ENCODE data around the gene WNT8A. TPM values are rescaled to one million over a fixed set of nuclear protein-coding genes. Genes with fewer than 3 reads are reported as not detected.

The WNT8A gene
- total RNA-seq, 2 donors from 2014 or later, result not detected

- intact Hi-C loops (cut with DNase I, micrococcal nuclease), result no loop called here
- no peak for ATAC-seq
- no peak for DNase-seq
These were observed 31.4 kb downstream of the WNT8A start for GRCh38 chr5:138115254-138115653.

- intact Hi-C loops (cut with DNase I, micrococcal nuclease), result no loop called here
- no peak for DNase-seq
These were observed 44.5 kb downstream of the WNT8A start for GRCh38 chr5:138128334-138128733.

GRCh38 chr5:138129347-138129746 lies 45.5 kb downstream of the WNT8A start:
- DNase-seq, result no peak
- no peak for ATAC-seq

More at GRCh38 chr5:138128334-138128733, 44.5 kb downstream of the WNT8A start:
- ATAC-seq, result no peak

GRCh38 chr5:138132543-138132942 lies 48.7 kb downstream of the WNT8A start:
- intact Hi-C loops (cut with DNase I, micrococcal nuclease), result loop anchor here (5.0 kb wide), 3 partner anchors 55 to 355 kb away; no protein-coding TSS in a partner anchor

More at GRCh38 chr5:138129347-138129746, 45.5 kb downstream of the WNT8A start:
- intact Hi-C loops (cut with DNase I, micrococcal nuclease), result no loop called here

GRCh38 chr5:138138949-138139780 lies 55.3 kb downstream of the WNT8A start, which contains the start of gene NME5:
TSS of gene NME5 (minus strand) at chr5:138139428. CDS start at chr5:138138780, 648 bp downstream.
- DNase-seq, result peak; percentile 57 to 58
- intact Hi-C loops (cut with DNase I, micrococcal nuclease), result no loop called here
- peak; percentile 84 for ATAC-seq

More at GRCh38 chr5:138132543-138132942, 48.7 kb downstream of the WNT8A start:
- ATAC-seq (no peak), DNase-seq (no peak)

GRCh38 chr5:138139781-138140090 lies 55.9 kb downstream of the WNT8A start:
- DNase-seq, result no peak
- intact Hi-C loops (cut with DNase I, micrococcal nuclease), result no loop called here
- ATAC-seq, result no peak

- ATAC-seq, result no peak
- intact Hi-C loops (cut with DNase I, micrococcal nuclease), result no loop called here
- no peak for DNase-seq
These were observed 56.4 kb downstream of the WNT8A start for GRCh38 chr5:138140268-138140667.

Other genes starting within 250 kb of the WNT8A start
- gene MYOT, start 216.2 kb upstream of the WNT8A start, total RNA-seq, result 1 to 10 TPM; 2.9 to 3.2 TPM
- not detected for gene PKD2L2, start 194.6 kb upstream of the WNT8A start, total RNA-seq
- 10 to 100 TPM; 20.8 to 24.2 TPM for gene FAM13B, start 51.0 kb upstream of the WNT8A start, total RNA-seq
- gene NME5, start 55.4 kb downstream of the WNT8A start, total RNA-seq, result 1 to 10 TPM in 1 of 2 donors, under 1 TPM in 1; 0.75 to 1.0 TPM
- 10 to 100 TPM; 29.6 to 33.8 TPM for gene BRD8, start 94.6 kb downstream of the WNT8A start, total RNA-seq
- 1 to 10 TPM; 4.0 to 6.5 TPM for gene KIF20A, start 95.1 kb downstream of the WNT8A start, total RNA-seq
- gene CDC23, start 129.3 kb downstream of the WNT8A start, total RNA-seq, result 10 to 100 TPM; 13.9 to 14.9 TPM
- gene GFRA3, start 190.6 kb downstream of the WNT8A start, total RNA-seq, result 1 to 10 TPM in 1 of 2 donors, under 1 TPM in 1; 0.82 to 1.3 TPM
- 1 to 10 TPM; 1.3 to 2.4 TPM for gene CDC25C, start 247.8 kb downstream of the WNT8A start, total RNA-seq